Spleen (tissue), 11 donors: ENCODE results near the gene NADK2. TPM values are rescaled to one million over a fixed set of nuclear protein-coding genes. Genes with fewer than 3 reads are reported as not detected.

ENCODE experiments used
- DNase-seq: peaks from one replicate; pipeline ENCODE4 v3.0.0-alpha.2; 2020
- H3K27ac ChIP-seq, 8 donors: fragments of 200-600 bp; sonication (generic) in 7 of 8; 1 replicate in 4 of 8; 2 replicates in 4 of 8; pipeline versions ENCODE4 v1.5.0 to v1.8.0; 2016 to 2021; ENCODE audit warnings: inconsistent platforms in 4 of 8, mild to moderate bottlenecking in 4 of 8, moderate library complexity in 1 of 8
- H3K27me3 ChIP-seq, 7 donors: fragments of 200-600 bp; sonication (generic) in 6 of 7; replicated peaks in 1 of 7; 1 replicate in 4 of 7; 2 replicates in 3 of 7; pipeline versions ENCODE4 v1.5.0 to v1.8.0; 2016 to 2021; ENCODE audit warnings: inconsistent platforms in 3 of 7, mild to moderate bottlenecking in 1 of 7
- H3K36me3 ChIP-seq, 6 donors: fragments of 200-600 bp; sonication (generic) in 5 of 6; 1 replicate in 4 of 6; 2 replicates in 2 of 6; pipeline versions ENCODE4 v1.5.0 to v1.8.0; 2016 to 2021; ENCODE audit warnings: inconsistent platforms in 2 of 6
- H3K4me1 ChIP-seq, 6 donors: fragments of 200-600 bp; sonication (generic) in 5 of 6; 1 replicate in 3 of 6; 2 replicates in 3 of 6; pipeline versions ENCODE4 v1.5.0 to v1.8.0; 2016 to 2021; ENCODE audit warnings: inconsistent platforms in 3 of 6
- H3K4me3 ChIP-seq, 8 donors: fragments of 200-600 bp; sonication (generic) in 7 of 8; 1 replicate in 4 of 8; 2 replicates in 4 of 8; pipeline versions ENCODE4 v1.5.0 to v1.8.0; 2016 to 2021; ENCODE audit warnings: inconsistent platforms in 4 of 8, mild to moderate bottlenecking in 4 of 8, moderate library complexity in 2 of 8
- H3K9me3 ChIP-seq, 8 donors: fragments of 200-600 bp; sonication (generic) in 7 of 8; 1 replicate in 4 of 8; 2 replicates in 4 of 8; pipeline versions ENCODE4 v1.5.0 to v1.8.0; 2016 to 2021; ENCODE audit warnings: inconsistent platforms in 4 of 8
- CTCF ChIP-seq, 11 experiments: fragments of 200-600 bp in 7 of 11; fragments of 450-650 bp in 4 of 11; sonication (generic) in 4 of 11; IDR thresholded peaks in 8 of 11; conservative IDR thresholded peaks in 3 of 11; 1 replicate in 7 of 11; 2 replicates in 4 of 11; pipeline versions ENCODE4 v1.4.0 to v1.8.0; 2016 to 2021; ENCODE audit warnings: antibody characterized with exemption in 11 of 11, inconsistent platforms in 4 of 11, mild to moderate bottlenecking in 1 of 11
- POLR2A ChIP-seq, 3 donors: fragments of 450-650 bp; IDR thresholded peaks; one replicate each; pipeline ENCODE4 v1.5.1; 2017; ENCODE audit warnings: antibody characterized with exemption in 3 of 3, mild to moderate bottlenecking in 1 of 3
- POLR2AphosphoS5 ChIP-seq, 3 donors: sonication (generic); formaldehyde crosslinking; IDR thresholded peaks; one replicate each; pipeline ENCODE4 v1.5.1; 2017; ENCODE audit warnings: antibody characterized with exemption in 3 of 3
- WGBS, 5 donors: extraction: QIAGEN DNeasy Blood & Tissue Kit in 3 of 5; methylation state at CpG; one replicate each; pipeline versions ENCODE4 v1.1.5 to v1.1.7; 2013 to 2018; 5-methylcytosine and 5-hydroxymethylcytosine counted together
- intact Hi-C: fragments of 100-400 bp; cut with DNase I; formaldehyde crosslinking; loops from one replicate; pipeline ENCODE4 v1.15.0; 2023; ENCODE audit warnings: low total_unique reads
- polyA plus RNA-seq, 3 donors: library from polyadenylated mRNA; stranded (reverse); fragments of 200-250 nt; gene quantifications; one replicate each; pipeline ENCODE4 v1.2.1, GENCODE V29; 2013
- total RNA-seq, 7 donors: library from RNA; depleted of rRNA in 3 of 7; stranded (reverse); fragments of >200 nt in 3 of 7; fragmentation: NEBNext Ultra II Directional in 4 of 7; extraction: Animal tissue kit (Norgen Biotek cat#: 25700) in 4 of 7; gene quantifications; one replicate each; pipeline versions ENCODE4 v1.1.0 to v1.2.1, GENCODE V29; 2016 to 2021
- donor health status: healthy with polysubstance abuse.
- donor health status: DM: no; HTN: no; CAD: no; lungs with moderate emphysema.
- donor health status: DM: no; HTN: no; CAD: no.
- donor health status: Bipolar disorder and iron deficiency.
- donor health status: healthy.
- donor health status: DM: no; HTN: no; CAD: no.
- donor health status: DM: yes; HTN: yes; CAD: no.

The NADK2 gene
- total and polyA plus RNA-seq, 10 donors: 5.3 to 21.8 (median 15.9) TPM

GRCh38 chr5:36273809-36274526 lies 32.2 kb upstream of the NADK2 start:
- no peak overlapping the region for H3K4me3 ChIP-seq
- no peak for TF ChIP-seq POLR2A (IDR thresholded peaks at IDR 0.05)
- TF ChIP-seq CTCF (IDR thresholded peaks at IDR 0.05 in 8 of 11, conservative IDR thresholded peaks at IDR 0.05 in 3 of 11): no peak
- no peak for TF ChIP-seq POLR2AphosphoS5 (IDR thresholded peaks at IDR 0.05)
- 57 to 70% (median 59%) methylated on average over 6 of the region's 6 CpGs for WGBS, 5 donors
- H3K9me3 ChIP-seq: no peaks in the 10 kb centered on the region
- H3K27ac ChIP-seq: no peak overlapping the region
- no peak for DNase-seq
- no peaks in the 10 kb centered on the region for H3K36me3 ChIP-seq
- intact Hi-C loops: no loop called here
- no peaks in the 10 kb centered on the region for H3K27me3 ChIP-seq
- H3K4me1 ChIP-seq: no peaks in the 10 kb centered on the region

GRCh38 chr5:36272136-36272690 lies 30.5 kb upstream of the NADK2 start:
- intact Hi-C loops: no loop called here
- Histone ChIP-seq H3K9me3 (no peaks in the 10 kb centered on the region), H3K36me3 (no peaks in the 10 kb centered on the region), H3K27me3 (no peaks in the 10 kb centered on the region), H3K4me3 (no peak overlapping the region), H3K27ac (no peak overlapping the region), H3K4me1 (no peaks in the 10 kb centered on the region)
- no peak for DNase-seq
- 86 to 95% (median 93%) methylated on average over 2 of the region's 2 CpGs for WGBS, 5 donors
- TF ChIP-seq POLR2A (IDR thresholded peaks at IDR 0.05) (no peak), CTCF (IDR thresholded peaks at IDR 0.05 in 8 of 11, conservative IDR thresholded peaks at IDR 0.05 in 3 of 11) (no peak), POLR2AphosphoS5 (IDR thresholded peaks at IDR 0.05) (no peak)

GRCh38 chr5:36270876-36271575 lies 29.3 kb upstream of the NADK2 start:
- no peaks in the 10 kb centered on the region for H3K9me3 ChIP-seq
- no peaks in the 10 kb centered on the region for H3K27me3 ChIP-seq
- intact Hi-C loops: no loop called here
- no peak overlapping the region for H3K4me3 ChIP-seq
- H3K27ac ChIP-seq: no peak overlapping the region
- no peaks in the 10 kb centered on the region for H3K36me3 ChIP-seq
- TF ChIP-seq POLR2A (IDR thresholded peaks at IDR 0.05): no peak
- TF ChIP-seq CTCF (IDR thresholded peaks at IDR 0.05 in 8 of 11, conservative IDR thresholded peaks at IDR 0.05 in 3 of 11): no peak
- no peak for TF ChIP-seq POLR2AphosphoS5 (IDR thresholded peaks at IDR 0.05)
- 77 to 90% (median 84%) methylated on average over 3 of the region's 3 CpGs for WGBS, 5 donors
- H3K4me1 ChIP-seq: no peaks in the 10 kb centered on the region
- DNase-seq: no peak

- TF ChIP-seq POLR2AphosphoS5 (IDR thresholded peaks at IDR 0.05): no peak
- TF ChIP-seq CTCF (IDR thresholded peaks at IDR 0.05 in 8 of 11, conservative IDR thresholded peaks at IDR 0.05 in 3 of 11): no peak
- TF ChIP-seq POLR2A (IDR thresholded peaks at IDR 0.05): no peak
- H3K4me1 ChIP-seq: no peaks in the 10 kb centered on the region
- H3K27ac ChIP-seq: no peak overlapping the region
- no peaks in the 10 kb centered on the region for H3K36me3 ChIP-seq
- WGBS, 5 donors: 79 to 94% (median 87%) methylated on average over 3 of the region's 3 CpGs
- no peaks in the 10 kb centered on the region for H3K27me3 ChIP-seq
- intact Hi-C loops: no loop called here
- H3K9me3 ChIP-seq: no peaks in the 10 kb centered on the region
- H3K4me3 ChIP-seq: no peak overlapping the region
- DNase-seq: no peak
Observed at GRCh38 chr5:36270175-36270574, 28.4 kb upstream of the NADK2 start.
